Measurements from ENCODE around the gene CITED2. TPM values are rescaled to one million over a fixed set of nuclear protein-coding genes. Genes with fewer than 3 reads are reported as not detected.

The CITED2 gene
- total and polyA plus RNA-seq, 2 donors from 2014 or later: 72.1 to 215 TPM

DNA sequence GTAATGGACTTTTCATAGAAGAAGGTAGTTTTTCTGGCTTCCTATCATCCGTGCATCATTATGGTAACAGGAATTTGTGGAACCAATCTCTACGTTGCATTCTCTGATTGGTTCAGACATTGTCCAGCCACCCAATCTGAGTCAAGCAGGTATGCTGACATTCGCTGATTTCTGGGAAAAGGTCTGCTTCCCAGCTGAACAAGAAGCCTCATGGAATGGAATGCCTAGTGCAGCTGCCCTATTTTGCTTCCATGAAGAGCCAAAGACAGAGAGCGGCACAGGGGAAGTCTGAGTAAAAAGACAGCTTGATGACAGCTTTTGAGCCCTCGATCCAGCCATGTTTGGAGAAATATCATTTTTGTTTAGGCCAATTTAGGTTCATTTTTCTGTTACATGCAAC, 44.1 kb downstream of the CITED2 start:
- Histone ChIP-seq H3K9me3 (ENCODE audit: control insufficient read depth in 2 of 3, insufficient read depth in 1 of 3, low read length in 3 of 3) (no peaks in the 10 kb centered on the region), H3K9ac (ENCODE audit: low read length in 3 of 3) (no peak overlapping the region), H3K4me1 (ENCODE audit: control insufficient read depth in 2 of 3, insufficient read depth in 2 of 3, low read depth in 1 of 3, low read length in 3 of 3) (no peaks in the 10 kb centered on the region), H3K27ac (ENCODE audit: low read depth in 2 of 2, low read length in 2 of 2) (no peak overlapping the region), H3K36me3 (ENCODE audit: control insufficient read depth in 2 of 3, insufficient read depth in 3 of 3, low read length in 3 of 3) (no peaks in the 10 kb centered on the region), H3K4me3 (ENCODE audit: low read length in 3 of 3) (no peak overlapping the region), H3K27me3 (ENCODE audit: control insufficient read depth, insufficient read depth, low read length) (no peaks in the 10 kb centered on the region)
- no peak for FAIRE-seq
- intact Hi-C loops (cut with DNase I): no loop called here
- no peak for DNase-seq
- TF ChIP-seq, protein P1, sequence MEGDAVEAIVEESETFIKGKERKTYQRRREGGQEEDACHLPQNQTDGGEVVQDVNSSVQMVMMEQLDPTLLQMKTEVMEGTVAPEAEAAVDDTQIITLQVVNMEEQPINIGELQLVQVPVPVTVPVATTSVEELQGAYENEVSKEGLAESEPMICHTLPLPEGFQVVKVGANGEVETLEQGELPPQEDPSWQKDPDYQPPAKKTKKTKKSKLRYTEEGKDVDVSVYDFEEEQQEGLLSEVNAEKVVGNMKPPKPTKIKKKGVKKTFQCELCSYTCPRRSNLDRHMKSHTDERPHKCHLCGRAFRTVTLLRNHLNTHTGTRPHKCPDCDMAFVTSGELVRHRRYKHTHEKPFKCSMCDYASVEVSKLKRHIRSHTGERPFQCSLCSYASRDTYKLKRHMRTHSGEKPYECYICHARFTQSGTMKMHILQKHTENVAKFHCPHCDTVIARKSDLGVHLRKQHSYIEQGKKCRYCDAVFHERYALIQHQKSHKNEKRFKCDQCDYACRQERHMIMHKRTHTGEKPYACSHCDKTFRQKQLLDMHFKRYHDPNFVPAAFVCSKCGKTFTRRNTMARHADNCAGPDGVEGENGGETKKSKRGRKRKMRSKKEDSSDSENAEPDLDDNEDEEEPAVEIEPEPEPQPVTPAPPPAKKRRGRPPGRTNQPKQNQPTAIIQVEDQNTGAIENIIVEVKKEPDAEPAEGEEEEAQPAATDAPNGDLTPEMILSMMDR (IDR thresholded peaks at IDR 0.05; ENCODE audit: borderline replicate concordance, extremely low read depth, insufficient read depth): no peak

- Histone ChIP-seq H3K4me3 (ENCODE audit: low read length in 3 of 3) (no peak overlapping the region), H3K27me3 (ENCODE audit: control insufficient read depth, insufficient read depth, low read length) (no peaks in the 10 kb centered on the region), H3K4me1 (ENCODE audit: control insufficient read depth in 2 of 3, insufficient read depth in 2 of 3, low read depth in 1 of 3, low read length in 3 of 3) (no peaks in the 10 kb centered on the region), H3K9me3 (ENCODE audit: control insufficient read depth in 2 of 3, insufficient read depth in 1 of 3, low read length in 3 of 3) (no peaks in the 10 kb centered on the region), H3K9ac (ENCODE audit: low read length in 3 of 3) (no peak overlapping the region), H3K27ac (ENCODE audit: low read depth in 2 of 2, low read length in 2 of 2) (no peak overlapping the region), H3K36me3 (ENCODE audit: control insufficient read depth in 2 of 3, insufficient read depth in 3 of 3, low read length in 3 of 3) (no peaks in the 10 kb centered on the region)
- DNase-seq (no peak), FAIRE-seq (no peak)
- intact Hi-C loops (cut with DNase I): no loop called here
- TF ChIP-seq, protein P1 (IDR thresholded peaks at IDR 0.05; ENCODE audit: borderline replicate concordance, extremely low read depth, insufficient read depth): no peak
Observed at GRCh38 chr6:139329224-139329623, 45.2 kb downstream of the CITED2 start.

DNA sequence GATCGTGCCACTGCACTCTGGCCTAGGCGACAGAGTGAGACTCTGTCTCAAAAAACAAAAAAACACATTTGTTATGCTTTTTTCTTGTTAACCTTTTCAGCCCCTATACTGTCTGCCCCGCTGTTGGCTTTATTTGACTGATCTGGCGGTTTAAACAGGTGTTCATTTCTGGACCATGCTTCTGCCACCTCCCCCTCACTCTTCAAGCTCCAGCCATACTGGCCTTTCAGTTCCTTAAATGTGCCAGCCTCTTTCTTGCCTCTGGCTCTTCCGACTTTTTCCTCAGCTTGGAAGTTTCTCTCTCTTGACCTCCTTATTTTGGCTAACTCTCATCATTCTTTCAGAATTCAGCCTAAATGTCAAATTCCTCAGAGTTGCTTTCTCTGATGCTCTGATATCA, 47.4 kb downstream of the CITED2 start:
- TF ChIP-seq, protein P1 (IDR thresholded peaks at IDR 0.05; ENCODE audit: borderline replicate concordance, extremely low read depth, insufficient read depth): no peak
- no peak overlapping the region for H3K4me3 ChIP-seq (ENCODE audit: low read length in 3 of 3)
- DNase-seq (no peak), FAIRE-seq (no peak)
- no peaks in the 10 kb centered on the region for H3K4me1 ChIP-seq (ENCODE audit: control insufficient read depth in 2 of 3, insufficient read depth in 2 of 3, low read depth in 1 of 3, low read length in 3 of 3)
- H3K27me3 ChIP-seq (ENCODE audit: control insufficient read depth, insufficient read depth, low read length): no peaks in the 10 kb centered on the region
- no peak overlapping the region for H3K27ac ChIP-seq (ENCODE audit: low read depth in 2 of 2, low read length in 2 of 2)
- no peaks in the 10 kb centered on the region for H3K9me3 ChIP-seq (ENCODE audit: control insufficient read depth in 2 of 3, insufficient read depth in 1 of 3, low read length in 3 of 3)
- H3K9ac ChIP-seq (ENCODE audit: low read length in 3 of 3): no peak overlapping the region
- intact Hi-C loops (cut with DNase I): no loop called here
- H3K36me3 ChIP-seq (ENCODE audit: control insufficient read depth in 2 of 3, insufficient read depth in 3 of 3, low read length in 3 of 3): no peaks in the 10 kb centered on the region

GRCh38 chr6:139325686-139326085, 48.8 kb downstream of the CITED2 start:
- Histone ChIP-seq H3K9me3 (ENCODE audit: control insufficient read depth in 2 of 3, insufficient read depth in 1 of 3, low read length in 3 of 3) (no peaks in the 10 kb centered on the region), H3K27me3 (ENCODE audit: control insufficient read depth, insufficient read depth, low read length) (no peaks in the 10 kb centered on the region), H3K36me3 (ENCODE audit: control insufficient read depth in 2 of 3, insufficient read depth in 3 of 3, low read length in 3 of 3) (no peaks in the 10 kb centered on the region), H3K27ac (ENCODE audit: low read depth in 2 of 2, low read length in 2 of 2) (no peak overlapping the region), H3K9ac (ENCODE audit: low read length in 3 of 3) (no peak overlapping the region), H3K4me3 (ENCODE audit: low read length in 3 of 3) (no peak overlapping the region), H3K4me1 (ENCODE audit: control insufficient read depth in 2 of 3, insufficient read depth in 2 of 3, low read depth in 1 of 3, low read length in 3 of 3) (no peaks in the 10 kb centered on the region)
- FAIRE-seq (no peak), DNase-seq (peak in 1 of 5 donors; percentile 27)
- TF ChIP-seq, protein P1 (IDR thresholded peaks at IDR 0.05; ENCODE audit: borderline replicate concordance, extremely low read depth, insufficient read depth): no peak
- intact Hi-C loops (cut with DNase I): no loop called here

Data from kidney (tissue), 14 donors.